Measurements from ENCODE around the gene PCNX3.

PCNX3 gene

DNA sequence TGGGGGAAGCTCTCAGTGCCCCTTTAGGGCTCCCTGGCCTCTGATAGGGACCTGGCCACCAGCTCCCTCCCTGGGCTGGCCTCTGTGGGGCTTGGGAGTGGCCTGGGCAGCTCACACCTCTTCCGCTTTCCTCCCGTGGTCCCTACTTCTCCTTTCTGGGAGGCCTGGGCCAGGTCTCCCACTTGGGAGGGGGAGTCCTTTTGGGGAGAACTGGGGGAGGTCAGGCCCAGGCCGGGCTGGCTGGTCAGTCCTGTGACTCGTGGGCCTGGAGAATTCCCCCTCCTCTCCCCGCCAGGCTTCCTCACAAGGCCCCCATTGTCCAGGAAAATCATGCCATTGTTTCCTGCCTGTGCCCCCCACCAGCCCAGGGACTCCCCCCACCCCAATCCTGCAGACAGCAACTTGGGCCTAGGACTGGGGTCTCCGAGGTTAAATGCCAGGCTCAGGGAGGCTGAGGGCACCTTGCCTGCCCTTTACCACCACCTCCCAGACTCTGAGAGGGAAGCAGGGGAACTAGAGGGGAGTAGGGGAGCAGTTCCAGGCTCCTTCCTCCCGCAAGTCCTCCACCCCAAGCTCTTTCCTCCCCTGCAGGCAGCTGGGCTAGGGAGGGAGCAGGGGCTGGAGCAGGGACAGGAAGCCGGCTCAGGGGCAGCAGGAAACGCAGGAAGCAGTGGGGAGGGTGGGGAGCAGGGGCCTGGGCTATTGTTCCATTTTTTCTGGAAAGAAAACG, 4.4 kb upstream of the PCNX3 start:
- Histone ChIP-seq H3K4me3 (peak overlapping the region; percentile 83), H3K27ac (peak overlapping the region; percentile 16 to 93)
- TF ChIP-seq, protein P1, sequence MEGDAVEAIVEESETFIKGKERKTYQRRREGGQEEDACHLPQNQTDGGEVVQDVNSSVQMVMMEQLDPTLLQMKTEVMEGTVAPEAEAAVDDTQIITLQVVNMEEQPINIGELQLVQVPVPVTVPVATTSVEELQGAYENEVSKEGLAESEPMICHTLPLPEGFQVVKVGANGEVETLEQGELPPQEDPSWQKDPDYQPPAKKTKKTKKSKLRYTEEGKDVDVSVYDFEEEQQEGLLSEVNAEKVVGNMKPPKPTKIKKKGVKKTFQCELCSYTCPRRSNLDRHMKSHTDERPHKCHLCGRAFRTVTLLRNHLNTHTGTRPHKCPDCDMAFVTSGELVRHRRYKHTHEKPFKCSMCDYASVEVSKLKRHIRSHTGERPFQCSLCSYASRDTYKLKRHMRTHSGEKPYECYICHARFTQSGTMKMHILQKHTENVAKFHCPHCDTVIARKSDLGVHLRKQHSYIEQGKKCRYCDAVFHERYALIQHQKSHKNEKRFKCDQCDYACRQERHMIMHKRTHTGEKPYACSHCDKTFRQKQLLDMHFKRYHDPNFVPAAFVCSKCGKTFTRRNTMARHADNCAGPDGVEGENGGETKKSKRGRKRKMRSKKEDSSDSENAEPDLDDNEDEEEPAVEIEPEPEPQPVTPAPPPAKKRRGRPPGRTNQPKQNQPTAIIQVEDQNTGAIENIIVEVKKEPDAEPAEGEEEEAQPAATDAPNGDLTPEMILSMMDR (IDR thresholded peaks at IDR 0.05) = no peak
- no peak for DNase-seq (ENCODE audit: low spot score)

- DNase-seq (ENCODE audit: low spot score) = no peak
- peak overlapping the region; percentile 83 for H3K4me3 ChIP-seq
- H3K27ac ChIP-seq = peak overlapping the region; percentile 16 to 93
- TF ChIP-seq, protein P1 (IDR thresholded peaks at IDR 0.05) = no peak
Measured at GRCh38 chr11:65611758-65612603, 3.6 kb upstream of the PCNX3 start.

DNA sequence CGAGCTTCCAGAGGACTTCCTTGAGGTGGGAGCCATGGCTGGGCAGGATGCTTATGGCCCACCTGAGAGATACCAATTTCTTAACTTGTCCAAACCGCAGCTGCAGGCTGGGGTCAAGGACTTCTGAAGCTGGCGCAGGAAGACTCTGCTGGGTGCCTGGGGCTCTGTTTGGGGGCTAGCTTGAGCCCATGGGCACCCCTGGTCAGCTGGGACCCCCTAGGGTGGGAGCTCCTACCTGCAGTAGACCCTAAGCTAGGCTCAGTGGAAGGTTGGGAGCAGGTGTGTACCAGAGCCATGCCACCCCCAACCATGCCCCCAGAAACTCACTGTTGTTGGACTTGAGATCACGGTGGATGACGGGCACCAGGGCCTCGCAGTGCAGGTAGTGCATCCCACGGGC, 2.9 kb upstream of the PCNX3 start:
- TF ChIP-seq, protein P1 (IDR thresholded peaks at IDR 0.05) = no peak
- Histone ChIP-seq H3K27ac (peak overlapping the region in 1 of 2 donors; percentile 93), H3K4me3 (peak overlapping the region; percentile 83)
- no peak for DNase-seq (ENCODE audit: low spot score)

DNA sequence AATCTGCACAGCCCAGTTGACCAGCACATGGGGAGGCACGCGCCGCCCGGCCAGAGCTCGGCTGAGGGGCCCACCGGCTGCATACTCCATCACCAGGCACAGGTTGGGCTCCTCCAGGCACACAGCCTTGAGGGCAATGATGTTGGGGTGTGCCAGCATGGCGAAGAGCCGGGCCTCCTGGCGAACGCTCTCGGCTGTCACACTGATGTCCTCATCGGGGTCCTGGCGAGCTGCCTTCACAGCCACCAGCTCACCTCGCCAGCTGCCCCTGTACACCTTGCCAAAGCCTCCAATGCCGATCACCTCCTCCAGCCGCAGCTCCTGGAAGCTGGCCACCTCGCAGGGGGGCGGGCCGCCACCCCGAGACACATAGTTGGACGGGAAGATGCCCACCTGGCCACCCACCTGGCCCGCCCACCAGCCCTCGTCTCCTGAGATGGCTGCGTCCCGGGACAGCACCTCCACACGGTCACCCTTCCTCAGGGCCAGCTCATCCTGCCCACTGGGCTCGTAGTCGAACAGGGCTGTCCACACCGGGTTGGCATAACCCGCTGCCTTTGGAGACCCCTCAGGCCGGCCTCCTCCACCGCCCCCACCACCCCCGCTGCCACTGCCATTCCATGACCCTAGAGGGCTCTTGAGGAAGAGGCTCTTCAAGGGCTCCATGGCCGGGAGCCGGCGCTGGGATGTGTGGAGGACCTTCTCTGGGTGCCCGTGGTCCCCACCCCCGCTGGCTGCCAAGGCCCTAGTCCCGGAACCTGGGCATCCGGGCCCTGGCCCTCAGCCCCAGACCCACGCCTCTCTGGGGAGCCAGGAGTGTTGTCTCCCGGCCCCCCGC, 2.3 kb upstream of the PCNX3 start:
- H3K27ac ChIP-seq = peak overlapping the region; percentile 93 to 95
- DNase-seq (ENCODE audit: low spot score) = no peak
- peak overlapping the region; percentile 83 for H3K4me3 ChIP-seq
- TF ChIP-seq, protein P1 (IDR thresholded peaks at IDR 0.05) = no peak

DNA sequence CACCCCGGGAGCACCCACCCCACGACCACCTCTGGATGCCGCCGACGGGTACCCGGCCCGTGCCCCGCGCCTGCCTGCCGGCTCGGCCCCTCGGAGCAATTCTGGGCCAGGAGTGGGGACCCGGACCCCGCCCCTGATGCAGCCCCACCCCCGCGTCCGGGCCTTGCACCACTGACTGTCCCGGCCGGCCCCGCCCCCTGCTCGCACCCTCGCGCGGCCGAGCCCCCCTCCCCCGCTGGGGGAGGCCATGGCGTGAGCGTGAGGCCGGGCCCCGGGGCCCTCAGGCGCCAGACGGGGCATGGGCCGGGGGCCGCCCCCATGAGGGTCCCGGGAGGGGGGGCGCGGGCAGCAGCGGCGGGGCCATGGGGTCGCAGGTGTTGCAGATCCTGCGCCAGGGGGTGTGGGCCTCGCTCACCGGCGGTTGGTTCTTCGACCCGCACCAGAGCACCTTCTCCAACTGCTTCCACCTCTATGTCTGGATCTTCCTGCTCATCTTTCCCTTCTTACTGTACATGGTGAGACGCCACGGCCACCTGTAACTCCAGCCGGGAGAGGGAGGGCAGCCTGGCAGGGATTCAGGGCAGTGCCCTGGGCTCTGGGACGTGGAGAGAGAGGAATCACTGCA, 486 bp downstream of the PCNX3 start:
- H3K27ac ChIP-seq = peak overlapping the region; percentile 68 to 93
- DNase-seq (ENCODE audit: low spot score) = no peak
- TF ChIP-seq, protein P1 (IDR thresholded peaks at IDR 0.05) = no peak
- peak overlapping the region; percentile 99 for H3K4me3 ChIP-seq

- Histone ChIP-seq H3K4me3 (peak overlapping the region; percentile 99), H3K27ac (peak overlapping the region in 1 of 2 donors; percentile 93)
- TF ChIP-seq, protein P1 (IDR thresholded peaks at IDR 0.05) = no peak
- DNase-seq (ENCODE audit: low spot score) = no peak
Measured at GRCh38 chr11:65616575-65617001, 1.0 kb downstream of the PCNX3 start.
